NK-92 (cell line): ENCODE results near the gene GINM1.
A peak's percentile ranks its signal among the peaks of the same experiment; 100 is the strongest.

Source experiments
- DNase-seq: peaks from one replicate; lab custom pipeline; 2025; ENCODE audit not compliant: unreplicated experiment; lab: John Stamatoyannopoulos, UW

Gene GINM1

GRCh38 chr6:149565527-149566409 lies at the start of gene GINM1:
TSS of gene GINM1 (plus strand) at chr6:149566375. CDS start at chr6:149566415, 40 bp downstream.
- DNase-seq: peak; percentile 41

GRCh38 chr6:149529650-149530049 lies 36.5 kb upstream of the GINM1 start:
- no peak for DNase-seq

- DNase-seq: no peak
Observed at GRCh38 chr6:149534742-149535141, 31.4 kb upstream of the GINM1 start.

- no peak for DNase-seq
Observed at GRCh38 chr6:149541139-149541538, 25.0 kb upstream of the GINM1 start.

GRCh38 chr6:149544646-149545257 lies 21.4 kb upstream of the GINM1 start:
- no peak for DNase-seq

- DNase-seq: peak; percentile 7
Observed at GRCh38 chr6:149545258-149545753, 20.9 kb upstream of the GINM1 start.

- peak; percentile 79 for DNase-seq
Observed at GRCh38 chr6:149545754-149546471, 20.3 kb upstream of the GINM1 start, which contains the start of gene PPIL4. TSS of gene PPIL4 (minus strand) at chr6:149546043. CDS start at chr6:149546005, 38 bp downstream.

GRCh38 chr6:149551920-149552319 lies 14.3 kb upstream of the GINM1 start:
- DNase-seq: no peak

GRCh38 chr6:149558029-149558428 lies 8.1 kb upstream of the GINM1 start:
- no peak for DNase-seq

- DNase-seq: no peak
Observed at GRCh38 chr6:149559389-149559788, 6.8 kb upstream of the GINM1 start.

- no peak for DNase-seq
Observed at GRCh38 chr6:149560736-149561135, 5.4 kb upstream of the GINM1 start.

GRCh38 chr6:149563203-149563927 lies 2.8 kb upstream of the GINM1 start:
- DNase-seq: no peak

GRCh38 chr6:149563928-149564325 lies 2.2 kb upstream of the GINM1 start:
- DNase-seq: no peak

- DNase-seq: no peak
Observed at GRCh38 chr6:149566410-149567193, 427 bp downstream of the GINM1 start.

- DNase-seq: no peak
Observed at GRCh38 chr6:149567194-149567586, 1.0 kb downstream of the GINM1 start.

GRCh38 chr6:149567945-149568585 lies 1.9 kb downstream of the GINM1 start:
- no peak for DNase-seq

GRCh38 chr6:149580880-149581279 lies 14.7 kb downstream of the GINM1 start:
- no peak for DNase-seq

GRCh38 chr6:149581349-149581748 lies 15.2 kb downstream of the GINM1 start:
- DNase-seq: no peak

- no peak for DNase-seq
Observed at GRCh38 chr6:149586149-149586548, 20.0 kb downstream of the GINM1 start.

GRCh38 chr6:149592983-149593382 lies 26.8 kb downstream of the GINM1 start:
- no peak for DNase-seq
